ENCODE results near the gene HAO2.

DNA sequence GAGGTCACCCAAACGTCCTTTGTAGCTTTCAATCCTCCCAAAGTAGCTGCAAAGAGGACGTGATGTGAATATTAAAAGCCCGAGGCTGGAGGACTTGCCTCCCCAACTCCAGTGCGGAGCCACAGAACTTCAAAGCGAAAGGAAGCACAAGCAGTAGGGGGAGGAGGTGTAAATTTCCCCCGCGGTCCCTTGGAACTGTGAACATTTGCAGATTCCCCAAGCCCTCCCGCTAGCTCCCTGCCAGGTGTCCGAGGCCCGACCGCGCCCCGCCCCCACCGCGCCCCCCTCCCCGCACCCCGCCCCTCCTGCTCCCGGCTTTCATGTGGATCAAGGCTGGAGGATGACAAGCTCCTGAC is 41.5 kb upstream of the HAO2 start:
- TF ChIP-seq POLR2A (IDR thresholded peaks at IDR 0.05) (no peak), POLR2AphosphoS5 (IDR thresholded peaks at IDR 0.05) (no peak)
- TF ChIP-seq, protein P1, sequence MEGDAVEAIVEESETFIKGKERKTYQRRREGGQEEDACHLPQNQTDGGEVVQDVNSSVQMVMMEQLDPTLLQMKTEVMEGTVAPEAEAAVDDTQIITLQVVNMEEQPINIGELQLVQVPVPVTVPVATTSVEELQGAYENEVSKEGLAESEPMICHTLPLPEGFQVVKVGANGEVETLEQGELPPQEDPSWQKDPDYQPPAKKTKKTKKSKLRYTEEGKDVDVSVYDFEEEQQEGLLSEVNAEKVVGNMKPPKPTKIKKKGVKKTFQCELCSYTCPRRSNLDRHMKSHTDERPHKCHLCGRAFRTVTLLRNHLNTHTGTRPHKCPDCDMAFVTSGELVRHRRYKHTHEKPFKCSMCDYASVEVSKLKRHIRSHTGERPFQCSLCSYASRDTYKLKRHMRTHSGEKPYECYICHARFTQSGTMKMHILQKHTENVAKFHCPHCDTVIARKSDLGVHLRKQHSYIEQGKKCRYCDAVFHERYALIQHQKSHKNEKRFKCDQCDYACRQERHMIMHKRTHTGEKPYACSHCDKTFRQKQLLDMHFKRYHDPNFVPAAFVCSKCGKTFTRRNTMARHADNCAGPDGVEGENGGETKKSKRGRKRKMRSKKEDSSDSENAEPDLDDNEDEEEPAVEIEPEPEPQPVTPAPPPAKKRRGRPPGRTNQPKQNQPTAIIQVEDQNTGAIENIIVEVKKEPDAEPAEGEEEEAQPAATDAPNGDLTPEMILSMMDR (IDR thresholded peaks at IDR 0.05 in 8 of 11, conservative IDR thresholded peaks at IDR 0.05 in 3 of 11): no peak
